ENCODE measurements around the gene SMPX.
A peak's percentile ranks its signal among the peaks of the same experiment; 100 is the strongest.

Gene SMPX

GRCh38 chrX:21766101-21766500, 8.2 kb upstream of the SMPX start:
- no peaks in the 10 kb centered on the region for H3K27me3 Mint-ChIP-seq (ENCODE audit: low read depth)
- no peaks in the 10 kb centered on the region for H3K4me1 Mint-ChIP-seq (ENCODE audit: low read depth)
- no peaks in the 10 kb centered on the region for H3K9me3 Mint-ChIP-seq
- DNase-seq (ENCODE audit: low spot score), result no peak
- H3K4me3 Mint-ChIP-seq, result no peak overlapping the region
- no peak overlapping the region for H3K27ac Mint-ChIP-seq
- no peaks in the 10 kb centered on the region for H3K36me3 Mint-ChIP-seq (ENCODE audit: low read depth)

GRCh38 chrX:21764008-21764407, 6.1 kb upstream of the SMPX start:
- H3K27ac Mint-ChIP-seq, result no peak overlapping the region
- no peaks in the 10 kb centered on the region for H3K36me3 Mint-ChIP-seq (ENCODE audit: low read depth)
- no peaks in the 10 kb centered on the region for H3K9me3 Mint-ChIP-seq
- no peaks in the 10 kb centered on the region for H3K4me1 Mint-ChIP-seq (ENCODE audit: low read depth)
- peaks cover 2% of the 10 kb centered on the region for H3K27me3 Mint-ChIP-seq (ENCODE audit: low read depth)
- H3K4me3 Mint-ChIP-seq, result no peak overlapping the region
- no peak for DNase-seq (ENCODE audit: low spot score)

GRCh38 chrX:21758488-21758887, 572 bp upstream of the SMPX start:
- Mint-ChIP-seq H3K27ac (no peak overlapping the region), H3K4me1 (ENCODE audit: low read depth) (no peaks in the 10 kb centered on the region), H3K36me3 (ENCODE audit: low read depth) (no peaks in the 10 kb centered on the region), H3K27me3 (ENCODE audit: low read depth) (peaks cover 4% of the 10 kb centered on the region), H3K9me3 (no peaks in the 10 kb centered on the region), H3K4me3 (no peak overlapping the region)
- DNase-seq (ENCODE audit: low spot score), result no peak

GRCh38 chrX:21756785-21757529, 959 bp downstream of the SMPX start:
- Mint-ChIP-seq H3K4me3 (no peak overlapping the region), H3K36me3 (ENCODE audit: low read depth) (no peaks in the 10 kb centered on the region), H3K9me3 (no peaks in the 10 kb centered on the region), H3K27me3 (ENCODE audit: low read depth) (peaks cover 4% of the 10 kb centered on the region), H3K4me1 (ENCODE audit: low read depth) (no peaks in the 10 kb centered on the region), H3K27ac (no peak overlapping the region)
- DNase-seq (ENCODE audit: low spot score), result no peak

- no peak overlapping the region for H3K27ac Mint-ChIP-seq
- H3K4me1 Mint-ChIP-seq (ENCODE audit: low read depth), result no peaks in the 10 kb centered on the region
- no peaks in the 10 kb centered on the region for H3K36me3 Mint-ChIP-seq (ENCODE audit: low read depth)
- peaks cover 8% of the 10 kb centered on the region for H3K27me3 Mint-ChIP-seq (ENCODE audit: low read depth)
- H3K9me3 Mint-ChIP-seq, result no peaks in the 10 kb centered on the region
- DNase-seq (ENCODE audit: low spot score), result no peak
- H3K4me3 Mint-ChIP-seq, result no peak overlapping the region
Measured at GRCh38 chrX:21749924-21750323, 8.0 kb downstream of the SMPX start.

GRCh38 chrX:21748235-21748634, 9.7 kb downstream of the SMPX start:
- H3K27me3 Mint-ChIP-seq (ENCODE audit: low read depth), result peaks cover 12% of the 10 kb centered on the region
- H3K27ac Mint-ChIP-seq, result no peak overlapping the region
- no peaks in the 10 kb centered on the region for H3K4me1 Mint-ChIP-seq (ENCODE audit: low read depth)
- no peak for DNase-seq (ENCODE audit: low spot score)
- no peaks in the 10 kb centered on the region for H3K9me3 Mint-ChIP-seq
- H3K36me3 Mint-ChIP-seq (ENCODE audit: low read depth), result no peaks in the 10 kb centered on the region
- no peak overlapping the region for H3K4me3 Mint-ChIP-seq

GRCh38 chrX:21747558-21747957, 10.4 kb downstream of the SMPX start:
- Mint-ChIP-seq H3K36me3 (ENCODE audit: low read depth) (no peaks in the 10 kb centered on the region), H3K27ac (no peak overlapping the region), H3K9me3 (no peaks in the 10 kb centered on the region), H3K4me1 (ENCODE audit: low read depth) (no peaks in the 10 kb centered on the region), H3K4me3 (no peak overlapping the region), H3K27me3 (ENCODE audit: low read depth) (peaks cover 16% of the 10 kb centered on the region)
- DNase-seq (ENCODE audit: low spot score), result no peak

- no peaks in the 10 kb centered on the region for H3K4me1 Mint-ChIP-seq (ENCODE audit: low read depth)
- H3K27me3 Mint-ChIP-seq (ENCODE audit: low read depth), result peaks cover 16% of the 10 kb centered on the region
- no peaks in the 10 kb centered on the region for H3K9me3 Mint-ChIP-seq
- H3K4me3 Mint-ChIP-seq, result no peak overlapping the region
- H3K27ac Mint-ChIP-seq, result no peak overlapping the region
- H3K36me3 Mint-ChIP-seq (ENCODE audit: low read depth), result no peaks in the 10 kb centered on the region
- DNase-seq (ENCODE audit: low spot score), result peak; percentile 3
Measured at GRCh38 chrX:21745756-21746155, 12.2 kb downstream of the SMPX start.

- no peak for DNase-seq (ENCODE audit: low spot score)
- Mint-ChIP-seq H3K4me1 (ENCODE audit: low read depth) (no peaks in the 10 kb centered on the region), H3K9me3 (no peaks in the 10 kb centered on the region), H3K36me3 (ENCODE audit: low read depth) (no peaks in the 10 kb centered on the region), H3K27me3 (ENCODE audit: low read depth) (peaks cover 16% of the 10 kb centered on the region), H3K4me3 (no peak overlapping the region), H3K27ac (no peak overlapping the region)
Measured at GRCh38 chrX:21744721-21745120, 13.2 kb downstream of the SMPX start.

GRCh38 chrX:21744060-21744459, 13.9 kb downstream of the SMPX start:
- peaks cover 16% of the 10 kb centered on the region for H3K27me3 Mint-ChIP-seq (ENCODE audit: low read depth)
- no peaks in the 10 kb centered on the region for H3K4me1 Mint-ChIP-seq (ENCODE audit: low read depth)
- DNase-seq (ENCODE audit: low spot score), result no peak
- no peak overlapping the region for H3K27ac Mint-ChIP-seq
- H3K9me3 Mint-ChIP-seq, result no peaks in the 10 kb centered on the region
- no peak overlapping the region for H3K4me3 Mint-ChIP-seq
- H3K36me3 Mint-ChIP-seq (ENCODE audit: low read depth), result no peaks in the 10 kb centered on the region

- no peak for DNase-seq (ENCODE audit: low spot score)
- no peaks in the 10 kb centered on the region for H3K9me3 Mint-ChIP-seq
- H3K36me3 Mint-ChIP-seq (ENCODE audit: low read depth), result no peaks in the 10 kb centered on the region
- peaks cover 8% of the 10 kb centered on the region for H3K27me3 Mint-ChIP-seq (ENCODE audit: low read depth)
- H3K27ac Mint-ChIP-seq, result no peak overlapping the region
- no peaks in the 10 kb centered on the region for H3K4me1 Mint-ChIP-seq (ENCODE audit: low read depth)
- no peak overlapping the region for H3K4me3 Mint-ChIP-seq
Measured at GRCh38 chrX:21741869-21742701, 15.8 kb downstream of the SMPX start.

- Mint-ChIP-seq H3K9me3 (no peaks in the 10 kb centered on the region), H3K36me3 (ENCODE audit: low read depth) (no peaks in the 10 kb centered on the region), H3K4me1 (ENCODE audit: low read depth) (no peaks in the 10 kb centered on the region), H3K27me3 (ENCODE audit: low read depth) (peaks cover 8% of the 10 kb centered on the region), H3K4me3 (no peak overlapping the region), H3K27ac (no peak overlapping the region)
- no peak for DNase-seq (ENCODE audit: low spot score)
Measured at GRCh38 chrX:21741364-21741763, 16.6 kb downstream of the SMPX start.

- Mint-ChIP-seq H3K27ac (no peak overlapping the region), H3K27me3 (ENCODE audit: low read depth) (peaks cover 8% of the 10 kb centered on the region), H3K9me3 (no peaks in the 10 kb centered on the region), H3K4me1 (ENCODE audit: low read depth) (no peaks in the 10 kb centered on the region), H3K36me3 (ENCODE audit: low read depth) (no peaks in the 10 kb centered on the region), H3K4me3 (no peak overlapping the region)
- no peak for DNase-seq (ENCODE audit: low spot score)
Measured at GRCh38 chrX:21740329-21741274, 17.3 kb downstream of the SMPX start.

GRCh38 chrX:21738950-21739287, 19.0 kb downstream of the SMPX start:
- Mint-ChIP-seq H3K9me3 (no peaks in the 10 kb centered on the region), H3K36me3 (ENCODE audit: low read depth) (no peaks in the 10 kb centered on the region), H3K4me3 (no peak overlapping the region), H3K4me1 (ENCODE audit: low read depth) (no peaks in the 10 kb centered on the region), H3K27me3 (ENCODE audit: low read depth) (peaks cover 5% of the 10 kb centered on the region), H3K27ac (no peak overlapping the region)
- DNase-seq (ENCODE audit: low spot score), result no peak
